Spleen (tissue), 11 donors: ENCODE results near the gene MYO1B. TPM values are rescaled to one million over a fixed set of nuclear protein-coding genes. Genes with fewer than 3 reads are reported as not detected.

Experiments used
- DNase-seq: peaks from one replicate; pipeline ENCODE4 v3.0.0-alpha.2; 2020
- H3K27ac ChIP-seq, 8 donors: fragments of 200-600 bp; sonication (generic) in 7 of 8; 1 replicate in 4 of 8; 2 replicates in 4 of 8; pipeline versions ENCODE4 v1.5.0 to v1.8.0; 2016 to 2021; ENCODE audit warnings: inconsistent platforms in 4 of 8, mild to moderate bottlenecking in 4 of 8, moderate library complexity in 1 of 8
- H3K27me3 ChIP-seq, 7 donors: fragments of 200-600 bp; sonication (generic) in 6 of 7; replicated peaks in 1 of 7; 1 replicate in 4 of 7; 2 replicates in 3 of 7; pipeline versions ENCODE4 v1.5.0 to v1.8.0; 2016 to 2021; ENCODE audit warnings: inconsistent platforms in 3 of 7, mild to moderate bottlenecking in 1 of 7
- H3K36me3 ChIP-seq, 6 donors: fragments of 200-600 bp; sonication (generic) in 5 of 6; 1 replicate in 4 of 6; 2 replicates in 2 of 6; pipeline versions ENCODE4 v1.5.0 to v1.8.0; 2016 to 2021; ENCODE audit warnings: inconsistent platforms in 2 of 6
- H3K4me1 ChIP-seq, 6 donors: fragments of 200-600 bp; sonication (generic) in 5 of 6; 1 replicate in 3 of 6; 2 replicates in 3 of 6; pipeline versions ENCODE4 v1.5.0 to v1.8.0; 2016 to 2021; ENCODE audit warnings: inconsistent platforms in 3 of 6
- H3K4me3 ChIP-seq, 8 donors: fragments of 200-600 bp; sonication (generic) in 7 of 8; 1 replicate in 4 of 8; 2 replicates in 4 of 8; pipeline versions ENCODE4 v1.5.0 to v1.8.0; 2016 to 2021; ENCODE audit warnings: inconsistent platforms in 4 of 8, mild to moderate bottlenecking in 4 of 8, moderate library complexity in 2 of 8
- H3K9me3 ChIP-seq, 8 donors: fragments of 200-600 bp; sonication (generic) in 7 of 8; 1 replicate in 4 of 8; 2 replicates in 4 of 8; pipeline versions ENCODE4 v1.5.0 to v1.8.0; 2016 to 2021; ENCODE audit warnings: inconsistent platforms in 4 of 8
- CTCF ChIP-seq, 11 experiments: fragments of 200-600 bp in 7 of 11; fragments of 450-650 bp in 4 of 11; sonication (generic) in 4 of 11; IDR thresholded peaks in 8 of 11; conservative IDR thresholded peaks in 3 of 11; 1 replicate in 7 of 11; 2 replicates in 4 of 11; pipeline versions ENCODE4 v1.4.0 to v1.8.0; 2016 to 2021; ENCODE audit warnings: antibody characterized with exemption in 11 of 11, inconsistent platforms in 4 of 11, mild to moderate bottlenecking in 1 of 11
- POLR2A ChIP-seq, 3 donors: fragments of 450-650 bp; IDR thresholded peaks; one replicate each; pipeline ENCODE4 v1.5.1; 2017; ENCODE audit warnings: antibody characterized with exemption in 3 of 3, mild to moderate bottlenecking in 1 of 3
- POLR2AphosphoS5 ChIP-seq, 3 donors: sonication (generic); formaldehyde crosslinking; IDR thresholded peaks; one replicate each; pipeline ENCODE4 v1.5.1; 2017; ENCODE audit warnings: antibody characterized with exemption in 3 of 3
- WGBS, 5 donors: extraction: QIAGEN DNeasy Blood & Tissue Kit in 3 of 5; methylation state at CpG; one replicate each; pipeline versions ENCODE4 v1.1.5 to v1.1.7; 2013 to 2018; 5-methylcytosine and 5-hydroxymethylcytosine counted together
- intact Hi-C: fragments of 100-400 bp; cut with DNase I; formaldehyde crosslinking; loops from one replicate; pipeline ENCODE4 v1.15.0; 2023; ENCODE audit warnings: low total_unique reads
- polyA plus RNA-seq, 3 donors: library from polyadenylated mRNA; stranded (reverse); fragments of 200-250 nt; gene quantifications; one replicate each; pipeline ENCODE4 v1.2.1, GENCODE V29; 2013
- total RNA-seq, 7 donors: library from RNA; depleted of rRNA in 3 of 7; stranded (reverse); fragments of >200 nt in 3 of 7; fragmentation: NEBNext Ultra II Directional in 4 of 7; extraction: Animal tissue kit (Norgen Biotek cat#: 25700) in 4 of 7; gene quantifications; one replicate each; pipeline versions ENCODE4 v1.1.0 to v1.2.1, GENCODE V29; 2016 to 2021
- donor health status: healthy with polysubstance abuse.
- donor health status: DM: no; HTN: no; CAD: no; lungs with moderate emphysema.
- donor health status: DM: no; HTN: no; CAD: no.
- donor health status: Bipolar disorder and iron deficiency.
- donor health status: healthy.
- donor health status: DM: no; HTN: no; CAD: no.
- donor health status: DM: yes; HTN: yes; CAD: no.

Gene MYO1B
- total and polyA plus RNA-seq, 10 donors, result 5.3 to 25.8 (median 19.0) TPM

- H3K4me3 ChIP-seq, result peak overlapping the region in 2 of 8 donors; percentile 18 to 21
- no peaks in the 10 kb centered on the region for H3K27me3 ChIP-seq
- peaks cover 0 to 27% (median 14%) of the 10 kb centered on the region in 6 donors for H3K4me1 ChIP-seq
- no peaks in the 10 kb centered on the region for H3K9me3 ChIP-seq
- no peak for DNase-seq
- 47 to 68% (median 65%) methylated on average over 4 of the region's 4 CpGs for WGBS, 5 donors
- no peak for TF ChIP-seq POLR2AphosphoS5 (IDR thresholded peaks at IDR 0.05)
- no peak for TF ChIP-seq POLR2A (IDR thresholded peaks at IDR 0.05)
- no peak for TF ChIP-seq CTCF (IDR thresholded peaks at IDR 0.05 in 8 of 11, conservative IDR thresholded peaks at IDR 0.05 in 3 of 11)
- intact Hi-C loops, result no loop called here
- no peaks in the 10 kb centered on the region for H3K36me3 ChIP-seq
- peak overlapping the region in 7 of 8 donors; percentile 13 to 83 (median 59) for H3K27ac ChIP-seq
Measured at GRCh38 chr2:191204433-191204832, 40.8 kb upstream of the MYO1B start.

- Histone ChIP-seq H3K27me3 (no peaks in the 10 kb centered on the region), H3K9me3 (peaks cover under 1 to 19% (median 13%) of the 10 kb centered on the region in 8 donors), H3K36me3 (no peaks in the 10 kb centered on the region), H3K27ac (peak overlapping the region in 6 of 8 donors; percentile 47 to 83 (median 76)), H3K4me1 (peaks cover 0 to 27% (median 14%) of the 10 kb centered on the region in 6 donors), H3K4me3 (peak overlapping the region in 5 of 8 donors; percentile 9 to 58 (median 25))
- 70 to 82% (median 77%) methylated on average over 13 of the region's 13 CpGs for WGBS, 5 donors
- no peak for DNase-seq
- intact Hi-C loops, result no loop called here
- peak in 1 of 3 donors; percentile 76 for TF ChIP-seq POLR2AphosphoS5 (IDR thresholded peaks at IDR 0.05)
- TF ChIP-seq POLR2A (IDR thresholded peaks at IDR 0.05), result no peak
Measured at GRCh38 chr2:191206613-191207471, 38.4 kb upstream of the MYO1B start.

- H3K27ac ChIP-seq, result no peak overlapping the region
- intact Hi-C loops, result no loop called here
- no peaks in the 10 kb centered on the region for H3K27me3 ChIP-seq
- 81 to 87% (median 84%) methylated on average over 1 of the region's 1 CpG for WGBS, 5 donors
- no peak for TF ChIP-seq CTCF (IDR thresholded peaks at IDR 0.05 in 8 of 11, conservative IDR thresholded peaks at IDR 0.05 in 3 of 11)
- no peak overlapping the region for H3K4me3 ChIP-seq
- no peak for DNase-seq
- no peaks in the 10 kb centered on the region for H3K36me3 ChIP-seq
- H3K4me1 ChIP-seq, result peaks cover 0 to 6% (median 5%) of the 10 kb centered on the region in 6 donors
- peaks cover 4 to 29% (median 24%) of the 10 kb centered on the region in 8 donors for H3K9me3 ChIP-seq
Measured at GRCh38 chr2:191209340-191209739, 35.9 kb upstream of the MYO1B start.

GRCh38 chr2:191212119-191212518, 33.1 kb upstream of the MYO1B start:
- TF ChIP-seq POLR2A (IDR thresholded peaks at IDR 0.05), result no peak
- no peak for TF ChIP-seq CTCF (IDR thresholded peaks at IDR 0.05 in 8 of 11, conservative IDR thresholded peaks at IDR 0.05 in 3 of 11)
- no peak for TF ChIP-seq POLR2AphosphoS5 (IDR thresholded peaks at IDR 0.05)
- H3K9me3 ChIP-seq, result peaks cover 4 to 29% (median 24%) of the 10 kb centered on the region in 8 donors
- H3K4me3 ChIP-seq, result no peak overlapping the region
- H3K36me3 ChIP-seq, result no peaks in the 10 kb centered on the region
- DNase-seq, result no peak
- H3K27ac ChIP-seq, result no peak overlapping the region
- no peaks in the 10 kb centered on the region for H3K4me1 ChIP-seq
- intact Hi-C loops, result no loop called here
- H3K27me3 ChIP-seq, result no peaks in the 10 kb centered on the region
